Activated naive CD8-positive, alpha-beta T cell treated with anti-CD3 and anti-CD28 coated beads, Interleukin-2, amount 10 ng/mL, durations not matched to agents 7 days and 5 days (primary cell): ENCODE data around the gene EML1. TPM values are rescaled to one million over a fixed set of nuclear protein-coding genes. Genes with fewer than 3 reads are reported as not detected.

Experiments used
- ATAC-seq: fragments of 150-1000 bp; cut with Tn5 transposase; one replicate; pipeline ENCODE4 v1.10.0; 2021; ENCODE audit warnings: low read depth, moderate library complexity
- POLR2A ChIA-PET: fragments of 350-600 bp; sonication (Branson Sonifier 250); formaldehyde crosslinking; loops from one replicate; lab custom pipeline; 2021; ENCODE audit warnings: antibody characterized with exemption; lab: Charles Lee
- DNase-seq: peaks from one replicate; pipeline ENCODE4 v3.0.0; 2021
- H3K27ac Mint-ChIP-seq: one replicate; pipeline ENCODE4 v1.8.0; 2022; ENCODE audit warnings: mild to moderate bottlenecking, mixed read lengths
- H3K27me3 Mint-ChIP-seq: one replicate; pipeline ENCODE4 v1.8.0; 2022; ENCODE audit warnings: mild to moderate bottlenecking, moderate library complexity, mixed read lengths
- H3K36me3 Mint-ChIP-seq: one replicate; pipeline ENCODE4 v1.8.0; 2021; ENCODE audit warnings: mild to moderate bottlenecking, mixed read lengths
- H3K4me1 Mint-ChIP-seq: one replicate; pipeline ENCODE4 v1.8.0; 2021; ENCODE audit warnings: mixed read lengths
- H3K4me3 Mint-ChIP-seq: one replicate; pipeline ENCODE4 v1.8.0; 2022; ENCODE audit warnings: mild to moderate bottlenecking, moderate library complexity, mixed read lengths
- H3K9me3 Mint-ChIP-seq: one replicate; pipeline ENCODE4 v1.8.0; 2021; ENCODE audit warnings: mixed read lengths
- total RNA-seq, 2 experiments: library from RNA; stranded (reverse); gene quantifications; one replicate each; pipeline ENCODE4 v1.2.3, GENCODE V29; 2021

Gene EML1
- total RNA-seq, 2 experiments from 2014 or later = 0.69 TPM; not detected in 1

- peak; percentile 59 for DNase-seq
- peaks cover 27% of the 10 kb centered on the region for H3K27me3 Mint-ChIP-seq
- peak overlapping the region; percentile 98 for H3K4me3 Mint-ChIP-seq
- peaks cover 12% of the 10 kb centered on the region for H3K4me1 Mint-ChIP-seq
- H3K9me3 Mint-ChIP-seq = peaks cover 1% of the 10 kb centered on the region
- peak overlapping the region; percentile 81 for H3K27ac Mint-ChIP-seq
- peaks cover 4% of the 10 kb centered on the region for H3K36me3 Mint-ChIP-seq
- POLR2A ChIA-PET = interaction anchor here (0.7 to 1.2 kb wide), 2 partner anchors 84 to 324 kb away, joined by 3 to 4 read pairs; no protein-coding TSS in a partner anchor
- peak; percentile 41 for ATAC-seq
Observed at GRCh38 chr14:99971941-99972747, 178.9 kb downstream of the EML1 start.

GRCh38 chr14:99972748-99973466 is 179.7 kb downstream of the EML1 start:
- peaks cover 4% of the 10 kb centered on the region for H3K36me3 Mint-ChIP-seq

GRCh38 chr14:99975190-99975589 is 182.0 kb downstream of the EML1 start:
- Mint-ChIP-seq H3K27ac (no peak overlapping the region), H3K9me3 (peaks cover 1% of the 10 kb centered on the region), H3K4me3 (no peak overlapping the region), H3K27me3 (peaks cover 5% of the 10 kb centered on the region), H3K4me1 (peaks cover 12% of the 10 kb centered on the region), H3K36me3 (peaks cover 4% of the 10 kb centered on the region)
- no peak for ATAC-seq
- DNase-seq = no peak
- POLR2A ChIA-PET = no interaction called here

More at GRCh38 chr14:99972748-99973466, 179.7 kb downstream of the EML1 start:
- Mint-ChIP-seq H3K4me1 (peaks cover 12% of the 10 kb centered on the region), H3K27me3 (peaks cover 27% of the 10 kb centered on the region), H3K27ac (peak overlapping the region; percentile 81), H3K9me3 (peaks cover 1% of the 10 kb centered on the region), H3K4me3 (peak overlapping the region; percentile 98)
- DNase-seq (no peak), ATAC-seq (no peak)
- POLR2A ChIA-PET = no interaction called here

- no peak overlapping the region for H3K27ac Mint-ChIP-seq
- H3K4me1 Mint-ChIP-seq = peaks cover 12% of the 10 kb centered on the region
- DNase-seq = no peak
- POLR2A ChIA-PET = no interaction called here
- ATAC-seq = no peak
- H3K4me3 Mint-ChIP-seq = no peak overlapping the region
- H3K9me3 Mint-ChIP-seq = peaks cover 1% of the 10 kb centered on the region
- H3K36me3 Mint-ChIP-seq = peaks cover 4% of the 10 kb centered on the region
- H3K27me3 Mint-ChIP-seq = no peaks in the 10 kb centered on the region
Observed at GRCh38 chr14:99976021-99976420, 182.8 kb downstream of the EML1 start.

GRCh38 chr14:99976681-99977080 is 183.5 kb downstream of the EML1 start:
- POLR2A ChIA-PET = no interaction called here
- H3K36me3 Mint-ChIP-seq = peaks cover 4% of the 10 kb centered on the region
- H3K27ac Mint-ChIP-seq = no peak overlapping the region
- ATAC-seq = no peak
- H3K4me3 Mint-ChIP-seq = no peak overlapping the region
- DNase-seq = no peak
- no peaks in the 10 kb centered on the region for H3K27me3 Mint-ChIP-seq
- H3K9me3 Mint-ChIP-seq = peaks cover 1% of the 10 kb centered on the region
- H3K4me1 Mint-ChIP-seq = peaks cover 12% of the 10 kb centered on the region

GRCh38 chr14:99980299-99980698 is 187.1 kb downstream of the EML1 start:
- POLR2A ChIA-PET = no interaction called here
- Mint-ChIP-seq H3K36me3 (peaks cover 2% of the 10 kb centered on the region), H3K27me3 (no peaks in the 10 kb centered on the region), H3K4me3 (no peak overlapping the region), H3K9me3 (no peaks in the 10 kb centered on the region), H3K4me1 (peaks cover 11% of the 10 kb centered on the region), H3K27ac (no peak overlapping the region)
- DNase-seq (no peak), ATAC-seq (no peak)

- POLR2A ChIA-PET = interaction anchor here (1.0 to 1.6 kb wide), 3 partner anchors 87 to 90 kb away, joined by 3 read pairs; no protein-coding TSS in a partner anchor
- H3K9me3 Mint-ChIP-seq = peaks cover 4% of the 10 kb centered on the region
- peaks cover 8% of the 10 kb centered on the region for H3K36me3 Mint-ChIP-seq
- H3K27me3 Mint-ChIP-seq = no peaks in the 10 kb centered on the region
- ATAC-seq (no peak), DNase-seq (no peak)
- H3K27ac Mint-ChIP-seq = no peak overlapping the region
- no peak overlapping the region for H3K4me3 Mint-ChIP-seq
- H3K4me1 Mint-ChIP-seq = peaks cover 11% of the 10 kb centered on the region
Observed at GRCh38 chr14:99981806-99982205, 188.6 kb downstream of the EML1 start.

- POLR2A ChIA-PET = interaction anchor here (0.9 to 1.8 kb wide), 4 partner anchors 12 to 210 kb away, joined by 3 to 5 read pairs (median 3); no protein-coding TSS in a partner anchor
- peak; percentile 83 for ATAC-seq
- H3K36me3 Mint-ChIP-seq = peaks cover 8% of the 10 kb centered on the region
Observed at GRCh38 chr14:99982537-99983250, 189.5 kb downstream of the EML1 start.

GRCh38 chr14:99983251-99984015 is 190.2 kb downstream of the EML1 start:
- peaks cover 11% of the 10 kb centered on the region for H3K4me1 Mint-ChIP-seq
- peaks cover 8% of the 10 kb centered on the region for H3K36me3 Mint-ChIP-seq
- no peaks in the 10 kb centered on the region for H3K27me3 Mint-ChIP-seq
- DNase-seq (no peak), ATAC-seq (no peak)
- POLR2A ChIA-PET = interaction anchor here (0.9 to 1.8 kb wide), 4 partner anchors 12 to 209 kb away, joined by 3 to 5 read pairs (median 4); partner anchors contain the start of gene EVL
- H3K9me3 Mint-ChIP-seq = peaks cover 4% of the 10 kb centered on the region
- peak overlapping the region; percentile 68 for H3K27ac Mint-ChIP-seq
- H3K4me3 Mint-ChIP-seq = no peak overlapping the region

More at GRCh38 chr14:99982537-99983250, 189.5 kb downstream of the EML1 start:
- Mint-ChIP-seq H3K27ac (peak overlapping the region; percentile 37), H3K4me1 (peaks cover 11% of the 10 kb centered on the region), H3K27me3 (no peaks in the 10 kb centered on the region), H3K9me3 (peaks cover 4% of the 10 kb centered on the region), H3K4me3 (no peak overlapping the region)
- peak; percentile 56 for DNase-seq

- Mint-ChIP-seq H3K27ac (no peak overlapping the region), H3K36me3 (peaks cover 8% of the 10 kb centered on the region), H3K27me3 (no peaks in the 10 kb centered on the region), H3K9me3 (peaks cover 4% of the 10 kb centered on the region), H3K4me3 (no peak overlapping the region), H3K4me1 (peaks cover 11% of the 10 kb centered on the region)
- no peak for DNase-seq
- ATAC-seq = no peak
- POLR2A ChIA-PET = interaction anchor here (1.0 to 1.8 kb wide), 2 partner anchors 13 to 81 kb away, joined by 4 to 5 read pairs; partner anchors contain the start of gene EVL
Observed at GRCh38 chr14:99984036-99984435, 190.8 kb downstream of the EML1 start.

GRCh38 chr14:99986396-99986795 is 193.2 kb downstream of the EML1 start:
- POLR2A ChIA-PET = no interaction called here
- Mint-ChIP-seq H3K27me3 (peaks cover 4% of the 10 kb centered on the region), H3K9me3 (peaks cover 4% of the 10 kb centered on the region), H3K4me3 (no peak overlapping the region), H3K4me1 (peaks cover 11% of the 10 kb centered on the region), H3K36me3 (peaks cover 8% of the 10 kb centered on the region), H3K27ac (no peak overlapping the region)
- ATAC-seq = no peak
- DNase-seq = no peak

GRCh38 chr14:99989032-99989431 is 195.8 kb downstream of the EML1 start:
- peaks cover 4% of the 10 kb centered on the region for H3K9me3 Mint-ChIP-seq
- peaks cover 4% of the 10 kb centered on the region for H3K4me1 Mint-ChIP-seq
- peaks cover 8% of the 10 kb centered on the region for H3K36me3 Mint-ChIP-seq
- peaks cover 12% of the 10 kb centered on the region for H3K27me3 Mint-ChIP-seq
- POLR2A ChIA-PET = no interaction called here
- no peak for DNase-seq
- no peak for ATAC-seq
- H3K4me3 Mint-ChIP-seq = no peak overlapping the region
- no peak overlapping the region for H3K27ac Mint-ChIP-seq
